ENCODE measurements around the gene NETO1. TPM values are rescaled to one million over a fixed set of nuclear protein-coding genes. Genes with fewer than 3 reads are reported as not detected.
A peak's percentile ranks its signal among the peaks of the same experiment; 100 is the strongest.

Gene NETO1
- total RNA-seq, 4 donors from 2014 or later = 0.48 to 7.1 (median 0.92) TPM

DNA sequence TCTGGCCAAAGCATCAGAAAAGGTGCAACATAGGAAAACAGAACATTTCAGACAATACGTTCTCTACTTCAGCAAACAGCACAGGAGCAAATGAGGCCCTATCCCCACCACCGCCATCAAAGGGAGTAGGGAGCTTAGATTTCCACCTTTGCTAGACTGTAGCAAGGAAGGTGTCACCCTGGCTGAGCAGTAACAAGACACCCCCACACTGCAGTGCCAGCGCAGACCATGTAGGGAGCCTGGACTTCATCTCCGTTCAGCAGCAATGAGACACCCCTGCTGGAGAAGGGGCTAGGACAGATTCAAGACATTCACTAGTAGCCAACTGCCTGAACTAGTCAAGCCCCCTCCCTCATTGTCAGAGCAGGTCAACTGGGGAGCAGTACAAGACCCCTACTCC, 163.6 kb downstream of the NETO1 start:
- ATAC-seq (ENCODE audit: low FRiP score) = no peak
- DNase-seq (ENCODE audit: low spot score) = no peak
- no peak for TF ChIP-seq CTCF (IDR thresholded peaks at IDR 0.05)

DNA sequence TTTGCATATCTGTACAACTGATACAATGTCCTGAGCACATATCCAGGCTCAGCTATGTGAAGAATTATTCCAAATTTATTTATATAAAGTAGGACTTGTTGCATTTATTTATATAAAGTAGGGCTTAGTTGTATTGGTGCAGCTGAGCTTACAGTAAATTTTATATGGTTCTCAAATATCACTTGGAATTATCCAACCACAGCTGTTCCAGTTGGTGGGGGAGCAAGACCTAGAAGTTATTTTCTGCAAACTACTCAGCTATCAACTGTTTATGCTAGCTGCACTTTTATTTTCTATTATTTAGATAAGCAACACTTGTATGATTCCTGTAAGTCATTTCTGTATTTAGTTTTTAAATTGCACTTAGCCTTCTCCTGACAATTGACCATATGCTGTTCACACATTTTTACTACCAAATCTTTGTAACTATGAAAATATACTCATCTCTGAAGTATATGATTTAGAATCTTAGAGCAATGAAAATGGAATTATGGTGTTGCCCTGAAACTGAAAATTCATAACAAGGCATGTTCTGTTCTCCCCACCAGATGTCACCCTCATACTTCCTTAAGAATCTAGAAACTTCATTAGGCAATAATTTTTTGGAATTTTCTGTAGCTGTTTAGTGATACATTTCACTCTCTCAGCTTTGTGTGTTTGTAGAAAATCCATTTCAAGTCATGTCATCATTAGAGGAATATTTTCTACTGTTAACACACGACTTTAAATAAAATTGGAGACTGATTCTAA, 166.7 kb downstream of the NETO1 start:
- ATAC-seq (ENCODE audit: low FRiP score) = peak; percentile 73
- TF ChIP-seq CTCF (IDR thresholded peaks at IDR 0.05) = no peak
- no peak for DNase-seq (ENCODE audit: low spot score)

- DNase-seq (ENCODE audit: low spot score) (no peak), ATAC-seq (ENCODE audit: low FRiP score) (no peak)
- no peak for TF ChIP-seq CTCF (IDR thresholded peaks at IDR 0.05)
Measured at GRCh38 chr18:72697706-72698105, 170.1 kb downstream of the NETO1 start.

DNA sequence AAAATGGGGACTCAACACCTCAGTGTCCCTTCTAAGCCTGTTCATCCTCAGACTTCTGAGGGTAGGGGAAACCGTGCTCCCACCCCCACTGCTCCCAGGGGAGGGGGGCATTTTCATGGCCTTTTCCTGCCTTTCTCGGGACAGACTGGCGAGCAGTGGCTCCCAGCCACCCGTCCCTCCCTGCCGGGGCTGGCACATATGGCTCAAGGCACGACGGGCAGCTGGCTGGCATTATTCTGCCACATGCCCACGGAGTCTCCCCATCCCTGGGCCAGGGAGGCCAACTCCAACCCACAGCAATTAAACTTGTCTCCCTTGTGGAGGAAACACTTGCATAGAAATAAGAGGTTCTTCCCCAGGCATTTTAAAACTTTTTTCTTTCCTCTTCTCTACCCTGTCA, 175.2 kb downstream of the NETO1 start:
- TF ChIP-seq CTCF (IDR thresholded peaks at IDR 0.05) = no peak
- DNase-seq (ENCODE audit: low spot score) (no peak), ATAC-seq (ENCODE audit: low FRiP score) (peak; percentile 21)

Small RNA genes within 50 kb of the gene (small RNA-seq; reads per million reads assigned to genes)
- gene MIR548AV = not detected
- gene RNA5SP460 = 15.9 reads per million, percentile 91 among the genes with 10 or more reads in this experiment

All from omental fat pad (tissue), 4 donors.